K562 (cell line): Measurements from ENCODE around the gene CDC23.

Experiments used
- CREB3L1 ChIP-seq: fragments of 450-650 bp; IDR thresholded peaks from 2 replicates; pipeline ENCODE4 v1.6.1; 2014; ENCODE audit warnings: low read depth, mild to moderate bottlenecking, moderate library complexity, borderline replicate concordance
- CTCF ChIP-seq, 3 experiments: IDR thresholded peaks in 2 of 3; conservative IDR thresholded peaks in 1 of 3; 2 replicates each; pipeline ENCODE4 v1.5.1; 2011 to 2012; ENCODE audit warnings: low read length in 3 of 3, mild to moderate bottlenecking in 3 of 3, control low read depth in 2 of 3, improper control_type of control experiment in 1 of 3, inconsistent platforms in 1 of 3, low read depth in 1 of 3, mixed read lengths in 1 of 3, moderate library complexity in 1 of 3; ENCODE audit not compliant: insufficient read depth in 2 of 3
- FOXK1 ChIP-seq: sonication (generic); formaldehyde crosslinking; IDR thresholded peaks from 2 replicates; pipeline ENCODE4 v1.8.0; 2022; ENCODE audit warnings: missing genetic modification reagents, mild to moderate bottlenecking, borderline replicate concordance
- GTF2F1 ChIP-seq: IDR thresholded peaks from 2 replicates; pipeline ENCODE4 v1.6.1; 2011; ENCODE audit warnings: low read depth, low read length, improper control_type of control experiment
- GTF3C2 ChIP-seq: IDR thresholded peaks from 3 replicates; pipeline ENCODE4 v1.6.1; 2011; ENCODE audit warnings: borderline replicate concordance, mild to moderate bottlenecking, moderate library complexity; ENCODE audit not compliant: insufficient read length; ENCODE audit errors: extremely low read depth
- JUNB ChIP-seq: fragments of 450-650 bp; formaldehyde crosslinking; conservative IDR thresholded peaks from 2 replicates; pipeline ENCODE4 v1.4.0; 2020; ENCODE audit warnings: mild to moderate bottlenecking
- RAD21 ChIP-seq, 2 experiments: fragments of 250-450 bp in 1 of 2; fragments of 450-650 bp in 1 of 2; sonication (Bioruptor Pico) in 1 of 2; formaldehyde crosslinking in 1 of 2; IDR thresholded peaks in 1 of 2; conservative IDR thresholded peaks in 1 of 2; 2 replicates each; pipeline versions ENCODE4 v1.4.0 to v1.8.0; 2020 to 2022; ENCODE audit warnings: mild to moderate bottlenecking in 2 of 2, moderate library complexity in 1 of 2
- XRCC5 ChIP-seq: fragments of 200-400 bp; formaldehyde crosslinking; IDR thresholded peaks from 2 replicates; pipeline ENCODE4 v1.6.1; 2017; ENCODE audit warnings: low read depth, mild to moderate bottlenecking, low read length
- ZFP30 ChIP-seq: fragments of 250-450 bp; sonication (Bioruptor Pico); IDR thresholded peaks from 2 replicates; pipeline ENCODE4 v1.8.0; 2022; ENCODE audit warnings: moderate library complexity, mild to moderate bottlenecking, inconsistent platforms, borderline replicate concordance
- ZFP36 ChIP-seq: fragments of 150-350 bp; IDR thresholded peaks from 2 replicates; pipeline ENCODE4 v1.6.1; 2018; ENCODE audit warnings: low read length, low read depth; ENCODE audit not compliant: partially characterized antibody
- ZNF134 ChIP-seq: fragments of 250-450 bp; sonication (Bioruptor Pico); conservative IDR thresholded peaks from 2 replicates; pipeline ENCODE4 v1.4.0; 2020

- no peak for TF ChIP-seq RAD21 (CRISPR knock-in tag; conservative IDR thresholded peaks at IDR 0.05 in 1 of 2, IDR thresholded peaks at IDR 0.05 in 1 of 2)
- TF ChIP-seq XRCC5, result no peak
- no peak for TF ChIP-seq ZFP36
- TF ChIP-seq FOXK1 (CRISPR knock-in tag), result no peak
- TF ChIP-seq ZFP30 (CRISPR knock-in tag), result no peak
- no peak for TF ChIP-seq JUNB (CRISPR knock-in tag)
- TF ChIP-seq CREB3L1, result no peak
- TF ChIP-seq GTF2F1, result no peak
- no peak for TF ChIP-seq ZNF134
- TF ChIP-seq GTF3C2, result no peak
- no peak for TF ChIP-seq CTCF (IDR thresholded peaks at IDR 0.05 in 2 of 3, conservative IDR thresholded peaks at IDR 0.05 in 1 of 3; ENCODE audit: insufficient read depth in 2 of 3, low read depth in 1 of 3, low read length in 3 of 3)
Observed at GRCh38 chr5:138177941-138178515, 35.1 kb downstream of the CDC23 start.
